Calu3 (cell line): ENCODE results near the gene CLNK. TPM values are rescaled to one million over a fixed set of nuclear protein-coding genes. Genes with fewer than 3 reads are reported as not detected.

Experiments used
- BruUV-seq: library from RNA; stranded (reverse); fragments of 400-500 nt; replicated peaks from 2 replicates; lab custom pipeline; 2021; lab: Mats Ljungman, UMichigan
- CTCF ChIA-PET: fragments of 300-600 bp; sonication (Branson Sonifier 250); formaldehyde crosslinking; loops from one replicate; lab custom pipeline; 2022; ENCODE audit warnings: antibody characterized with exemption; lab: Charles Lee
- DNase-seq: peaks from one replicate; pipeline ENCODE4 v3.0.0; 2022
- H3K27ac Mint-ChIP-seq: one replicate; pipeline ENCODE4 v1.8.0; 2022; ENCODE audit warnings: mixed read lengths; ENCODE audit not compliant: unreplicated experiment
- H3K27me3 Mint-ChIP-seq: one replicate; pipeline ENCODE4 v1.8.0; 2022; ENCODE audit warnings: mixed read lengths; ENCODE audit not compliant: unreplicated experiment
- H3K36me3 Mint-ChIP-seq: one replicate; pipeline ENCODE4 v1.8.0; 2022; ENCODE audit warnings: mild to moderate bottlenecking, moderate library complexity, mixed read lengths; ENCODE audit not compliant: insufficient read depth, unreplicated experiment
- H3K4me1 Mint-ChIP-seq: one replicate; pipeline ENCODE4 v1.8.0; 2022; ENCODE audit warnings: mild to moderate bottlenecking, low read depth, mixed read lengths; ENCODE audit not compliant: unreplicated experiment
- H3K4me3 Mint-ChIP-seq: one replicate; pipeline ENCODE4 v1.8.0; 2022; ENCODE audit warnings: mild to moderate bottlenecking, low read depth, moderate library complexity, mixed read lengths; ENCODE audit not compliant: unreplicated experiment
- H3K9me3 Mint-ChIP-seq: one replicate; pipeline ENCODE4 v1.8.0; 2022; ENCODE audit warnings: low read depth, mixed read lengths; ENCODE audit not compliant: unreplicated experiment
- CTCF ChIP-seq: fragments of 200-600 bp; IDR thresholded peaks from one replicate; pipeline ENCODE4 v1.8.0; 2022; ENCODE audit warnings: antibody characterized with exemption; ENCODE audit not compliant: unreplicated experiment
- intact Hi-C: fragments of 100-400 bp; cut with micrococcal nuclease; formaldehyde crosslinking; loops from one replicate; pipeline ENCODE4 v1.10.0; 2022; ENCODE audit not compliant: unreplicated experiment
- total RNA-seq: library from RNA; stranded (reverse); gene quantifications from 2 replicates; pipeline ENCODE4 v1.2.3, GENCODE V29; 2022

The CLNK gene
- total RNA-seq, 1 experiment from 2014 or later: not detected

GRCh38 chr4:10629394-10629793 is 55.2 kb downstream of the CLNK start:
- BruUV-seq: no TSS peak
- intact Hi-C loops: no loop called here
- H3K27ac Mint-ChIP-seq: no peak overlapping the region
- TF ChIP-seq CTCF: no peak
- DNase-seq: no peak
- no peaks in the 10 kb centered on the region for H3K27me3 Mint-ChIP-seq
- peaks cover 10% of the 10 kb centered on the region for H3K4me1 Mint-ChIP-seq
- no peaks in the 10 kb centered on the region for H3K9me3 Mint-ChIP-seq
- CTCF ChIA-PET: no interaction called here
- H3K36me3 Mint-ChIP-seq: no peaks in the 10 kb centered on the region
- no peak overlapping the region for H3K4me3 Mint-ChIP-seq

GRCh38 chr4:10625131-10625530 is 59.4 kb downstream of the CLNK start:
- Mint-ChIP-seq H3K36me3 (no peaks in the 10 kb centered on the region), H3K27ac (no peak overlapping the region), H3K9me3 (no peaks in the 10 kb centered on the region), H3K4me3 (no peak overlapping the region), H3K27me3 (no peaks in the 10 kb centered on the region), H3K4me1 (peaks cover 10% of the 10 kb centered on the region)
- DNase-seq: no peak
- TF ChIP-seq CTCF: no peak
- no TSS peak for BruUV-seq
- intact Hi-C loops: no loop called here
- CTCF ChIA-PET: no interaction called here

- Mint-ChIP-seq H3K36me3 (no peaks in the 10 kb centered on the region), H3K4me1 (peaks cover 10% of the 10 kb centered on the region), H3K9me3 (no peaks in the 10 kb centered on the region), H3K4me3 (no peak overlapping the region), H3K27ac (no peak overlapping the region), H3K27me3 (no peaks in the 10 kb centered on the region)
- CTCF ChIA-PET: no interaction called here
- intact Hi-C loops: no loop called here
- DNase-seq: no peak
- no peak for TF ChIP-seq CTCF
- no TSS peak for BruUV-seq
These were observed 60.7 kb downstream of the CLNK start for GRCh38 chr4:10623862-10624261.

- no peak for DNase-seq
- peaks cover 10% of the 10 kb centered on the region for H3K4me1 Mint-ChIP-seq
- BruUV-seq: no TSS peak
- H3K27me3 Mint-ChIP-seq: no peaks in the 10 kb centered on the region
- no peak overlapping the region for H3K27ac Mint-ChIP-seq
- CTCF ChIA-PET: no interaction called here
- TF ChIP-seq CTCF: no peak
- intact Hi-C loops: no loop called here
- no peaks in the 10 kb centered on the region for H3K9me3 Mint-ChIP-seq
- H3K36me3 Mint-ChIP-seq: no peaks in the 10 kb centered on the region
- H3K4me3 Mint-ChIP-seq: no peak overlapping the region
These were observed 61.3 kb downstream of the CLNK start for GRCh38 chr4:10623241-10623640.
